NCI-H187 (cell line): ENCODE data around the gene TBC1D12.
A peak's percentile ranks its signal among the peaks of the same experiment; 100 is the strongest.
"Not testable (repeated sequence)": the region's sequence is repeated elsewhere in the genome, so short reads cannot be mapped to it uniquely, and the experiment has no call there.

Experiments used
- DNase-seq, 2 experiments: peaks; one replicate each; lab custom pipeline; 2025; lab: John Stamatoyannopoulos, UW

TBC1D12 gene

GRCh38 chr10:94456942-94457341 is 54.6 kb downstream of the TBC1D12 start:
- DNase-seq = no peak

DNA sequence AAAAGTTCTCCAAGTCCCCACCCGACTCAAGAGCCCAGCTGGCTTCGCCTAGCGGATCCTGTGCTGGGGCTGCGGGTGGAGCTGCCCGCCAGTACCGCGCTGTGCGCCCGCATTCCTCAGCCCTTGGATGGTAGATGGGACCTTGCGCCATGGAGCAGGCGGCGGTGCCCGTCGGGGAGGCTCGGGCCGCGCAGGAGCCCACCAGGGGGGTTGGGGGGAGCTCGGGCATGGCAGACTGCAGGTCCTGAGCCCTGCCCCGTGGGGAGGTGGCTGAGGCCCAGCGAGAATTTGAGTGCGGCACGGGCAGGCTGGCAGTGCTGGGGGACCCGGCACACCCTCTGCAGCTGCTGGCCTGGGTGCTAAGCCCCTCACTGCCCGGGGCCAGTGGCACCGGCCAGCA is 57.0 kb downstream of the TBC1D12 start:
- no peak for DNase-seq

GRCh38 chr10:94461503-94461902 is 59.2 kb downstream of the TBC1D12 start:
- no peak for DNase-seq

GRCh38 chr10:94462130-94462529 is 59.8 kb downstream of the TBC1D12 start:
- DNase-seq = no peak

DNA sequence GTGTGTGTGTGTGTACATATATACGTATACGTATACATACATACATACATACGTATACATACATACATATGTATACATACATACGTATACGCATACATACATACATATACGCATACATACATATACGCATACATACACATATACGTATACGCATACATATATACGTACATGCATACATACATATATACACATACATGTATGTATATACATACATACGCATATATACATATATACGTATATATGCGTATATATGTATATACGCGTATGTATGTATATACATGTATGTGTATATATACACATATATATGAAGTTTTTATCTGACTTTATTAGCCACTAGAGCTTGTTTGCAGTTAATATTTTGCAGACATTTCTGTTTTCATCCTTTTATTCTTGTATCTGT is 63.3 kb downstream of the TBC1D12 start:
- DNase-seq = no peak

GRCh38 chr10:94481410-94481809 is 79.1 kb downstream of the TBC1D12 start:
- DNase-seq = no peak

DNA sequence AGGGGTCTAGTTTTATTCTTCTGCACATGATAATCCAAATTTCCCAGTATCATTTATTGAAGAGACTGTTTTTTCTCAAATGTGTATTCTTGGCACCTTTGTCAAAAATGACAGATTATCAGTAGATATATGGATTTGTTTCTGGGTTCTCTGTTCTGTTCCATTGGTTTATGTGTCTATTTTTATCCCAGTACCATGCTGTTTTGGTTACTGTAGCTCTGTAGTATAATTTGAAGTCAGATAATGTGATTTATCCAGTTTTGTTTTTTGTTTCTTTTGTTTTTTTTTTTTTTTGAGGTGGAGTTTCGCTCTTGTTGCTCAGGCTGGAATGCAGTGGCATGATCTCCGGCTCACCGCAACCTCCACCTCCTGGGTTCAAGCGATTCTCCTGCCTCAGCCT is 81.6 kb downstream of the TBC1D12 start:
- DNase-seq = no peak

DNA sequence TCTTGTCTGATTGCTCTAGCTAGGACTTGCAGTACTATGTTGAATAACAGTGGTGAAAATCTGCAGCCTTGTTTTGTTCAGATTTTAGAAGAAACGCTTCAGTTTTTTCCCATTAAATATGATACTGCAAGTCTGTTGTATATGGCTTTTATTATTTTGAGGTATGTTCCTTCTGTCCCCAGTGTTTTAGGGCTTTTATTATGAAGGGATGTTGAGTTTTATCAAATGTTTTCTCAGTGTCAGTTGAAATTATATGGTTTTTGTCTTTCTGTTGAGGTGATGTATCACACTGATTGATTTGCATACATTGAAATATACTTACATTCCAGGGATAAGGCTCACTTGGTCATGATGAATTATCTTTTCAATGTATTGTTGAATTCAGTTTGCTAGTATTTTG is 82.8 kb downstream of the TBC1D12 start:
- no peak for DNase-seq

- DNase-seq = no peak
Measured at GRCh38 chr10:94487575-94487974, 85.2 kb downstream of the TBC1D12 start.

DNA sequence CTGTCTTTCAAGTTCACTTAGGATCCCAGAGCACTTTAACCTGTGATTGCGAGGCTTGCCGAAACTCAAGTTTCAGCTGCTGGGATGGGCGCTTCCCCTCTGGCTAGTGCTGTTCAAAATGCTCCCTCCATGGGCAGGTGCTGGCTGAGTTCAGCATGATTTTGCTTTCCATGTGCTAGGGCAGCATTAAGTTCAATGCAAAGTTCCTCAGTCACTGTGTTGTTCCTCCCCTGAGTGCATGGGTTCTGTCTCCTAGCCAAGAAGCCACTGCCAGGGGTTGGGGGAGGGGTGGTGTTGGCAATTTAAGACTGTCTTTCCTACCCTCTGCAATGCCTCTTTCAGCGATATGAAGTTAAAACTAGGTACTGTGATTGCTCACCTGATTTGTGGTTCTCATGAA is 86.8 kb downstream of the TBC1D12 start:
- DNase-seq = no peak

- DNase-seq = no peak
Measured at GRCh38 chr10:94489976-94490788, 87.8 kb downstream of the TBC1D12 start.

DNA sequence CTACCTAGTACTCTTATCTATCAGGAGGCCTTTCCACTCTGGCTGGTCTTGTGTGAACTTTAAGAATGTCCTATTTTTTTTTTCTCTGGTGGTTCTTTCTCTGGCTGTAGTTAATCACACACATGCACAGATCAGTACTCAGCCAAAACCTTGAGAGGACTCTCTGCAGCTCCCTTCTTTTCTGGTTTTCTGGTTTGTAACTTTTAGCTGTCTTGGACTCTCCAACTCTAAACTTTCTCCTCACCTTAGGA is 88.4 kb downstream of the TBC1D12 start:
- no peak for DNase-seq

GRCh38 chr10:94493463-94493862 is 91.1 kb downstream of the TBC1D12 start:
- no peak for DNase-seq

GRCh38 chr10:94496010-94496409 is 93.7 kb downstream of the TBC1D12 start:
- no peak for DNase-seq

- no peak for DNase-seq
Measured at GRCh38 chr10:94496646-94497045, 94.3 kb downstream of the TBC1D12 start.

DNA sequence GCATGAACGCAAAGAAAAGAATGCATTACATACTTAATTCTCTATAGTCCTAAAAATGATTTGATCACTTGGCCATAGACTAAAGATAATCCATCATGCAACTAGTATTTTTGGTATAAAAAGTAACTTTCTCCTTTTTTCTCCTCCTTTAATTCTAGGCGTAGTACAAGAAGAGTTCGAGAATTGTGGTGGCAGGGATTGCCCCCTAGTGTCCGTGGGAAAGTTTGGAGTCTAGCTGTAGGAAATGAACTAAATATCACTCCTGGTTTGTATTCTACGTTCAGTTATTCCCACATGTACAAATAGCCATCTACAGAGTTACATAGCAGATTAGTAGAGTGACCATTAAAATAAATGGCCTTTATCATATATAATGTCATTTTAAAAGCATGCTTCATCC is 97.7 kb downstream of the TBC1D12 start:
- DNase-seq = no peak

- no peak for DNase-seq
Measured at GRCh38 chr10:94521276-94522250, 119.2 kb downstream of the TBC1D12 start.

GRCh38 chr10:94524146-94524545 is 121.8 kb downstream of the TBC1D12 start:
- no peak for DNase-seq

DNA sequence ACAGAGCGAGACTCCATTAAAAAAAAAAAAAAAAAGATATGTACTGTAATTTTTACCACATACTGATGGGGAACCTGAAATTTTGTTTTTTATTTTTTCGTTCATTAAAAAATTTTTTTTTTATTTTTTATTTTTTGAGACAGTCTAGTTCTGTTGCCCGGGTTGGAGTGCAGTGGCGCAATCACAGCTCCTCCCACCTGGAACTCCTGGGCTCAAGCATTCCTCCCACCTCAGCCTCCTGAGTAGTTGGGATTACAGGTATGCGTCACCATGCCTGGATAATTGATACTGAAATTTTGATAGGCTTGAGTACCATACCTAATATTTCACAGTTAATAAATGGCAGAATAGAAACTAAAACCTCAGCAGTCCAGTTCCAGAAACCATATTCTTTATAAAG is 122.4 kb downstream of the TBC1D12 start:
- no peak for DNase-seq

- DNase-seq = not testable (repeated sequence)
Measured at GRCh38 chr10:94531550-94531949, 129.2 kb downstream of the TBC1D12 start.

DNA sequence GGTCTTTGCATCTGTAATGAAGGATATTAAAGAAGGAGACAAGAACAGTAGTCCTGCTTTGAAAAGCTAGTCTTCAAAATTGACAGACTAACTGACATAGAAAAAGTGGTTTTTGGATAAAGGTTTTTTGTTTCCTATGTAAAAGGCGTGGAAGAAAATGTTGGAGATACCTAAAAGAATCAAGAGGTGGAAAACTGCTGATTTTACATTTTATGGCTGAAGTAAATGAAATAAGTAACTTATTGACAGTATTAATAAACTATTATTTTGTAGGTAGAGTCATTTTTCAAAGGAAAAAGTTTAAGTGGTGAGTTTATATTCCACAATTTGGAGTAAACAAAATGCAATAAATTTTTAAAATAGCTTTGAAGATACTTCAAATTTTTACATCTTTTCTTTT is 130.7 kb downstream of the TBC1D12 start:
- no peak for DNase-seq

DNA sequence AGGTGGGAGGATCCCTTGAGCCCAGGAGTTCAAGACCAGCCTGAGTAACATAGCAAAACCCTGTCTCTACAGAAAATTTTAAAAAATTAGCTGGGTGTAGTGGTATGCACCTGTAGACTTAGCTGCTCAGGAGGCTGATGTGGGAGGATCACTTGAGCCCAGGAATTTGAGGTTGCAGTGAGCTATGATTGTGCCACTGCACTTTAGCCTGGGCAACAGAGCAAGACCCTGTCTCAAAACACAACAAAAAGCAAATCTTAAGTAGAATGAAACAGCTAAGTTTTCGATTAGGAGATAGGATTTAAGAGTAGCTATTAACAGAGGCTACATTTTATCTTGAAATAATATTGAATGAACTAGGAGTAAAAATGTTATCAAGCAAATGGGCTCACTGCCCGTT is 139.9 kb downstream of the TBC1D12 start:
- not testable (repeated sequence) for DNase-seq

GRCh38 chr10:94545391-94546048 is 143.2 kb downstream of the TBC1D12 start, which contains the start of gene HELLS:
TSS of gene HELLS (plus strand) at chr10:94545788. CDS start at chr10:94545922, 134 bp downstream.
- peak; percentile 49 to 74 for DNase-seq
